ENCODE measurements around the gene NKD2.

NKD2 gene

DNA sequence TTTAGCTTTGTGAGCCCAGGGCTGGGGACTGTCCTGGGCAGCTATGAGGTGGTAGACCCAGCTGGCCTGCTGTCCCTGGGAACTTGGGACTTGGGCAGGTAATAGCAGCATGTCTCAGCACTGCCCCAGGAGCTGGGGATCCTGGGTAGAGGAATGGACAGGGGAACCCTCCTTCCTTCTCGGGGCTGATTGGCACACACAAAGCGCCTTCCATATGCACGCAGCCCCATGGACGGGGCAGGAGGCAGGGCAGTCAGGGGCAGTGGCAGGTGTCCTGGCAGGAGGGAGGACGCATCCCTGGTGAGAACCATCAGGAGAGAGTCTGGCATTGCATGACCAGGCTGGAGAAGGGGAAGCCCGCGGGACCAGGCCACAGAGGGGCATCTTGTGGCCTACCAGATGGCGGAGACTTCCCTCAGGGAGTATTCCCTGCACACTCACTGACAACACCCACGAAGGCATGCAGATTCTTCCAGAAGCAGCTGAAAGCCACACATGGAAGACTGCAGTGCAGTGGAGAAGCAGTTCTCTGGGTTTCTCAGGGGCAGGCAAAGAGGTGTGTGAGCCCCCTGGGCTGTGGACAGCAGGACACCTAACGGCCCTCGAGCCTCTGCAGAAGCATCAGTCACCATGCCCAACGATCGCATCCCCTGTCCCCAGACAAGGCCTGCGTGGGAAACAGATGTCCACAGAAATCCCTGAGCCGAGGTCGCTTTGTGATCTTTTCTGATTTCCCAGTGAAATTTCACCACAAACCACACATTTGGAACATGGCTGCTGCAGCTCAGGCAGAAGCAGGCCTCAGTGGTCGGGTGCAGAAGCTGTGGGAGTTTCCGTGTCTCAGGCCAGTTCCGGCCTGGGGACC, 7.0 kb upstream of the NKD2 start:
- DNase-seq, result peak in 1 of 2 donors; percentile 16

DNA sequence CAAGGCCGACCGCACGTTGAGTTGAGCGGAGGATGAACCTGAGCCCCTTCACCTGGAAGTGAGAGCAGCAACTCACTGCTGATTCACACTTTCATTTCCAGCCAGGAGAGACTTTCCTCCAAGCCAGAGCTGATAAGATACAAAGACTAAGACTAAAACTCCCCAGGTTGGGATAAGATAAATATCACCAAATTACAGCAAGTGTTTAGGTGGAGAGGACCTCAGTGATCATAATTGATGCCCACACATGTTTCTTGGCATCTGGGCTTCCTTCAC, 6.4 kb upstream of the NKD2 start:
- no peak for DNase-seq

DNA sequence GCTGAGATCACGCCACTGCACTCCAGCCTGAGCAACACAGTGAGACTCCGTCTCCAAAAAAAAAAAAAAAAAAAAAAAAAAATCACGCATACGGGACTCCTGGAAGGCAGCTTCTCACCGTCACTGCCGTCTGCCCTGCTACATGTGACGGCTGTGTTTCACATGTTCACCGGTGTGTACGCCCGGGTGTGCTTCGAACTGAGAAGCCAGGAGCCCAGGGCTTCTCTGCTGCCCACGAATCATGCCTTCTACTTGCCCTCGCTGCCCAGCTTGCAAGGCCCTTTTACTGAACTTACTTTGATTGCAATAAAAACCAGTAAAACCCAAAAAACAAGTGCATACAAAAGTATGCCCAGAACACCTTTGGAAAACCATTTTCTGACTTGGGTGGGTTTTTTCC, 5.8 kb upstream of the NKD2 start:
- DNase-seq, result no peak

DNA sequence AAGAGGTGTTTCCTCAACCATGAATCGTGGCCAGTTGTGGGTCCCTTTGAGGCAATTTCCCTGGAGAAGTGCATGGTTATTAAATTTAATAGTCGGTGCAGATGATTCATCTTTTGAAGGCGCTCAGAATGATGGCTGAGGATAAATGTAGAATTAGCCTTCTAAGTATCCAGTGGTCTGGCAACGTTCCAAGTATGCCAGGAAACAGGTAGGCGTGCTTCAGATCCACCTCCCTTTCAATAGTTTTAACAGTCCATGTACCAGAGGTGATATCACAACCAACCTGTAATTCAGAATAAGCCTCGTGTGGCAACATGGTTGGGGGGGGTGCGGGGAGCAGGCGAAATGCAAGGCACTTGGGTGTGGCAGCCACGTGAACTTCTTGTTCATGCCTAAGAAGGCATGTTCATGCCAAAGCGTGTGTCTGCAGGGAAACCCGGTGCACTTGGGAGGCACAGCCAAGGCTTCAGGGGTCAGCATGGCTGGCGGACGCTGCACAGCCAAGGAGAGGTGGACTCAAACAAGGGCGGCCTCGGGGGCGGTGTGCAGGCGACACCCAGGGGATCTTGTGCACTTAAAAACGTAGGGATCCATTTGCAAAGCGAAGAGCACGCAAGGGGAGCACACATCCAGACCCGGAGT, 5.2 kb upstream of the NKD2 start:
- DNase-seq, result peak in 1 of 2 donors; percentile 19

DNA sequence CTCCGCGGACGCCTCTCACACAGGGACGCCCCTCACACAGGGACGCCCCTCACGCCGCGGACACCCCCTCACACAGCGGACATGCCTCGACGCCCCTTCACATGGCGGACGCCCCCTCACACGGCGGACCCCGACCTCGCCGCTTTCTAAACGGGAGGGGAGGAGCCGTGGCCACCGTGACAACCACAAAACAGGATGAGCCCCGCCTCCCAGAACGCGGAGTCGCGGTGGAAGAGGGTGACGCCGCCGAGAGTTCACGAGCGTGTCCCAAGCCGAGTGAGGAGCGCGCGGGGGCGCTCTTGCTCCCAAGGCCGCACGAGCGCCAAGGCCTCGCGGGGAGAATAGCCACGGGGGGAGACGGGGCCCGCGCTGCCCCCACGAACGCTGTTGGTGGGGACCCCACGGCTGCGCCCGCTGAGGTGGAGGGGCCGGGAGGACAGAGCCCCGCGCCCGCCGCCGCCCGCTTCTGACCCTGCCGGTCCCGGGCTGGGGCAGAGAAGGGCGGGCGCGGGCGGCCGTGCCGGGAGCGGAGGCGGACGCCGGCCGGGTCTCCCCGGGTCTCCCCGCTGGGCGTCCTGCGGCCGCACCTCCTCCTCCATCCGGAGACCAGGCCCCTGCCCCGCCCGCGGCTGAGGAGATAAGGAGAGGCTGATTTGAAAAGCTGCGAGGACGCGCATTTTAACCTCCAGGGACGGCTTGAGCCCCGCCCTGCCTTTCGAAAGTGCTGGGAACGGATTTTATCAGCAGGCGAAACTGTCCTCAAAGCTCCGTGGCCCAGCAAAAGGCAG, 3.9 kb upstream of the NKD2 start:
- DNase-seq, result peak; percentile 52 to 60

DNA sequence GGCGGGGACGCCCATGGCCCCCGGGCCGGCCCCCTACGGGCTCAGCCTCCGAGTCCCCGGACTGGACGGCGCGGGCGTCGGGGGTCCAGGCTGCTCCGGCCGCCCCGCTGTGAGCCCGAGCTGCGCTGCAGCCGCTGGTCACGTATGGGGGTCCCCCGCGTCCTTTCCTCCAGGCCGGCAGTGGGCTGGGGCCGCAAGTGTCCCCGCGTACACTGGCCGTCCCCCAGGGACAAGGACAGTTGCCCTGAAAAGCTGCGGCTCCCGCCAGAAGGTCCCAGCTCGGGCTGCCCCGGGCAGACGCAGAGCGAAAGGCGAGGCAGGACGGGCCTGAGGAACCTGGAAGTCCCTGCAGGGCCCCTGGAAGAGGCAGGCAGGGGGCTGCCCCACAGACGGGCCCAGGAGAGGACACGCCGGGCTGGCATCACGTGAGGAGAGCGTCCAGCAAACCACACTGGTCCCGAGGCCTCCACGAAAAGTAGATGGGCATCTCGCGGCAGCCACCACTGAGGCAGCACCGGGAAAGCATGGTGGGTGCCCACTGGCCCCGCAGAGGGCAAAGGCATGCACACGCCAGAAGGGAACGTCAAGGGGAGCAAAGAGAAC, 3.3 kb upstream of the NKD2 start:
- DNase-seq, result peak in 1 of 2 donors; percentile 14

DNA sequence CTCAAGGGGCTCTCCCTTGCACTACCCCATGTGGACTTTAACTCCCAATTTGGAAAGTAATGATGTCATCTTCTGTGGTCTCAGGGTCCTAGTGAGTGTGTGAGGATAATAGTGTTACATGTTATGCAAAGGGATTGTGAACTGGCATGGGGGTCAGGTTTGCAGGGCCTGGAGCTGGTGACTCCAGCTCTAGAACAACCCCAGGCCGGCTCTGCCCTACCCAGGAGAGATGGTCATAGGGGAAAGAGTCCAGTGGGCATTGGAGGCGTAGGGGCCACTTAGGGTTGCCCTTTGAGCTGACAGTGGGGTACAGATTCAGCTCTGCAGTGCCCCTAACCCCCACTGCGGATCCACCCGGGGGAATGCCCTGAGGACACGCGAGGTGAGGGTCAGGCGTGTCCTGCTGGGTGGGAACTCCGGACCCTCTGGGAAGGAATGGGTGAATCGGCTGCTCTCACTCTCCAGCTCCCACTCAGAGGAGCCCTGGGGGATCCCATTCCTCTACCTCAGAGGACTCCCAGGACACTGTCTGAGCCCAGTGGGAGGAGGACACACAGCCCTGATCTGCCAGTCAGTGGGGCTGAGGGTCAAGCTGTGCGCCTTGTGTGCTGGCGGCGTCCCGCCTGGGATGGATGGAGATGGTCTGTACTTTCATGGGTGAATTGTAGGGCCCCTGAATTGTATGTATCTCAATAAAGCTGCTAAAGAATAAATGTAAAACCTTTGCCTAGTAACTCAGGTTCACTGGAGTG, 2.5 kb upstream of the NKD2 start:
- no peak for DNase-seq

DNA sequence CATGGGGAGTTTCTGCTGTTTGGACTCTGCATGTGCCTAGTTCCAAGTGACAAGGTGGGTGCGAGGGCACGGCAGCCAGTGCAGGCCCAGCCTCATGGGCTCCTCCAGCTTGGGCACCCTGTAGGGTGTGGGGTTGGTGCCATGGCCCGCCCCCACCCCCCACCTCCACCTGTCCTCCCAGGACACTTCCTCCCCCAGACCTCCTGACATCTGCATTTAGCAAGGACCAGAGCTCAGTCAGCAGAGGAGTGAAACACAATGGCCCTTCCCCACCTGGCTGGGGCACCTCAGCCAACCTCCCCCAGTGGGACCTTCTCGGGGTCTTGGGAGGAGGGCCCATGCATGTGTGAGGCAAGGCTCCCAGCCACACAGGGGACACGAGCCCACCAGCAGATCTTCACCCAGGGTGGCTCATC, 1.9 kb upstream of the NKD2 start:
- no peak for DNase-seq

DNA sequence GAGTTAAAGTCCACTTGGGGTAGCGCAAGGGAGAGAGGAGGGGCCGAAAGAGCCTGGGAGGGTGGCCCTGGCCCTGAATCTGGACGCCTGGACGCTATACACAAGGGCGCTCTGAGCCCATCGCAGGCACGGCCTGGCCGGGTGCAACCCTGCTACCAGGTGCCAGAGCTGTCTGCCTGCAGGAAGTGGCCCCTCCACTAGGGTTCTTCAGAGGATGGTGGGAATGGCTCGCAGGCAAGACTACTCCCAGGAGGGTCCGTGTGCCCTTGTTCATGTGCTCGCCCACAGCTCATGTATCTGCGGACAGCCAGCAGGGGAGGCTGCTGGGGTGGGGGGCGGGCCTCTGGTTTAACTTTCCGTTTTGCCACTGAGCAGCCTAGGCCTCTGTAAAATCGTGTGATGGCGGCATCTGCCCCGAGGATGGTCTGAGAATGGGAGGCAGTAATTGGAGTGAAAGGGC, 1.4 kb upstream of the NKD2 start:
- no peak for DNase-seq

DNA sequence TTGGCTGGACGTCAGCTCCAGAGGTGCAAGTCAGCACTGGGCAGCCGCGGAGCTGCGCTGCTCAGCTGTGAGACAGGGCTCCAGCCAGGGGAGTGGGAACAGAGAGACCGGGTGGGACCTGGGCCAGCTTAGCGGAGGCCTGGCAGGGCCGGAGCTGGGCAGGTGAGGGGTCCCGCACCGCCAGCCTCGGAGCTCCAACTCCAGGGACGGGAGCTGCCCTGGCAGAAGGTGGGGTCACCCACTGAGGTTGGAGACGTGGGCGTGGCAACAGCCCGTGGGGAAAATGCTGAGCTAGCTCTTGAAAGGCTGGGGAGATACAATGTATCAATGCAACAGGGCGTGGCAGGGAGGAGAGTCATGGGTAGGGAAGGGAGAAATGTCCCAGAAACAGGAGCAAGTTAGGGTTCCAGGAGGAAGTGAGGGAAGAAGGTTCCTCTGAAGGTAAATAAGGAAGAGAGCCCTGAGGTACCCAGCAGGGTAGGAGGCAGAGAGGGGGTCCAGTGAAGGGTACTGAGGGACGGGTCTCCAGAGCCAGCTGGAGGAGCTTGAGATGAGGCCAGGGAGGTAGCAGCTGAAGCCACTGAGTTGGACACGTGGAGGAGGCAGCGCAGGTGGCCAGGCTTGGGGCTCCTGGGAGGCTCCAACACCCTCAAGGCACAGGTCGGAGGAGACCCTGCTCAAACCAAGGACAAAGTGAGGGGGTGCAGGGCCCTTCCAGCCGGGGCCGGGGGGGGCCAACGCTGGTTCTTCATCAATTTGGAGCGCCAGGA, 736 bp upstream of the NKD2 start:
- no peak for DNase-seq

DNA sequence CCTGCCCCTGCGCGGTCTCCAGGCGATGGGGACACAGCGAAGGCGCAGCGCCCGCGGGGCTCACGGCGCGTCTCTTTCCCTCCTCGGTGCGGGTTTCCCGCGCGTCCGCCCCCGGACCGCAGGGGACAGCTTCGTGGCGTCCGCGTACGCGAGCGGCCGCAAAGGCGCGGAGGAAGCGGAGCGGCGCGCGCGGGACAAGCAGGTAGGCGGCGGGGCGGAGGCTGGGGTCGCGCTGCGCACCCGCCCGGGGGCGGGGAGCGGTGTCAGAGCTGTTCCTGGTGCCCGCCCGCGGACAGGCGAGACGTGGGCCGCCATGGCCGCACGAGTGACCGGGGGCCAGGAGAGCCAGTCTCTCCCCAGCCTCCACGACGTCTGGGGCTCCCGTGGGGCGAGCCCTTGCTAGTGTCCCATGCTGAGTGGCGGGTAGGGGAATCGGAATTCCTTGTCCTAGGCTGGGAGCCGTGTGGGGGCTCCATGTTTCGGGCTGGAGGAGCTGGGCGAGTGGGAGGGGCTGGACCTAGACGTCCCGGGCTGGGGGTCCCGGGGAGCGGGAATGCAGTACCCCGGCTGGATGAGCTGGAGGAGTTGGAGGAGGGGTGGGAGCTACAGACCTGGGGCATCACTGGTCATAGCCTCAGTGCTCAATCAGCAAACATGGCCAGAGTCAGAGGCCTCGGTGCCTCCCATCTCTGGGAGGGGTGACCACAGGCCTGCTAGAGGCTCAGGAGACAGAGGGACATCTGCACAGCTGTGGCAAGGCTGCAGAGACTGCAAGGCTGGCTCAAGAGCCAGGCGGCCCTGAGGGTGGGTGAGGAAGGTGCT, 968 bp downstream of the NKD2 start:
- DNase-seq, result no peak

DNA sequence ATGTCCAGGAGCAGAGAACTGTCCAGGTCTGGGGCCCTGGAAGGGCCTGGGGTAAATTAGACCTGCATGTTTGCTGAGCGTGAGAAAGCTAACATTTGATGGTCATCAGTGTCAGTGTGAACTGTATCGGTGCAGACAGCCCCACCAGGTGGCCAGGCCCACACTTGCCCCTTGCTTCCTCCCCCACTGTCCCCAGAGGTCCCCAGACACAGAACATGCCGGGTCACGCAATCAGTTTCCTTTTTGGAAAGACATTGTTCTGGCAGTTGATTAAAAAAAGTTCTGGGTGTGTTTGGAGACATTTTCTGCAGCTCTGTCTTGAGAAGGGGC, 1.5 kb downstream of the NKD2 start:
- no peak for DNase-seq

DNA sequence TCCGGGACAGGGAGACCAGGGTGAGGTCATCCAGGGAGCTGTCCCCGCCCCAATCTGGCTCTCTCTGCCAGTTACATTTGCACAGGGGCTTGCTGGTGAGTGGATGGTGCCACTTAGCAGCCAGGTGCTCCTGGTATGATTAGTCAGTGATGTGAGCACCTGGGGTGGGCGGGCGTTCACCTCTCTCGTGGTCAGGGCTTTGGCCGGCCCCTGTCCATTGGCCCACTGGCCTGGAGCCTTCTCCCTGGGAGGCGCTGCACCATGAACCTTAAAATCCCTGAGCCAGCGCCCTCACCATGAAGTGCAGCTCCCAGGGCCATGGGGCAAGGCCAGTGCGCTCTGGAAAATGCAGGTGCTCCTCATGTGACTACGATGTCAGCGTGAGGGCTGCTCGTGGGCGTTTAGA, 2.0 kb downstream of the NKD2 start:
- DNase-seq, result no peak

DNA sequence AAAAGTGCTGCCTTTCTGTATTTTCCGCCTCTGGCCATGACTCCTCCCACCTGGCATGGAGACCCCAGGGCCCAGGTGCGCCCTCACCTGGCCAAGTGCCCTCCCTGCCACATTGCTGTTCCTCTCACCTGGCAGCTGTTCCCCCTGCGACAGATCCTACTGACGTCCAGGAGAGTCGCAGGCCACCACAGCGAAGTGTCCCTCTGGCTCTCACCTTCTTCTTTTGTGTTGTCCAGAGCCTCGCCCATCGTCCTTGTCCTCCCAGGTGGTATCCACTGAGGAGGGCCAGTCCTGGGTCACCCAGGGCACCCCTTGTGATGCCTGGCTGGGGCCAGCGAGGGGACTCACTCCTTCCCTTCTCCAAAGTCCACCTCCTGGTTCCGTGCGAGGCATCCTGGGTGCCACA, 2.6 kb downstream of the NKD2 start:
- peak; percentile 44 to 65 for DNase-seq

DNA sequence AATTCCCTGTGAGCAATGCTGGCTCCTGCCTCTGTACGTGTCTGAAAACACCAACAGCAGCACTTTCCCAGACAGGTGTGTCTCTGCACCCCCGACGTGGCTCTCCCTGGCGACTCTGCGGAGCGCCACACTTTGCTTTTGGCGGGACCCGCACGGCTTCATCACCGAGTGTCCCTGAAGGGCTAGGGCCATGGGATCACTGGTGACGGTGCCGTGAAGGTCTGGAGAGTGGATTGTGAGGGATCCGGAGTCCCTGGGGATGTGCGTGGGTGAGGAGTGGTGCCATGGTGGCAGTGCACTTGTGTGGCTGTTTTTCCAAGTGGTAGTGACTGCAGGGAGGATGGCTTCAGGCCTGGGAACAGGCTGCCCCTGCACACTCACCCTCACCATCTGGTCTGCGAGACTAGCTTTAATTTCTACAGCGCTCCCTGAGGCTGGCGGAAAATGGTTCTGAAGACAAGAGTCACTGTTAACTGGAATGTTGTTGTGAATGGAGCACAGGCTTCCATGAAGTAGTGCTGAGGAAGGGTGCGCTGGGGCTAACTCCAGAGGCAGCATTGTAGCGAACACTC, 3.2 kb downstream of the NKD2 start:
- DNase-seq, result no peak

DNA sequence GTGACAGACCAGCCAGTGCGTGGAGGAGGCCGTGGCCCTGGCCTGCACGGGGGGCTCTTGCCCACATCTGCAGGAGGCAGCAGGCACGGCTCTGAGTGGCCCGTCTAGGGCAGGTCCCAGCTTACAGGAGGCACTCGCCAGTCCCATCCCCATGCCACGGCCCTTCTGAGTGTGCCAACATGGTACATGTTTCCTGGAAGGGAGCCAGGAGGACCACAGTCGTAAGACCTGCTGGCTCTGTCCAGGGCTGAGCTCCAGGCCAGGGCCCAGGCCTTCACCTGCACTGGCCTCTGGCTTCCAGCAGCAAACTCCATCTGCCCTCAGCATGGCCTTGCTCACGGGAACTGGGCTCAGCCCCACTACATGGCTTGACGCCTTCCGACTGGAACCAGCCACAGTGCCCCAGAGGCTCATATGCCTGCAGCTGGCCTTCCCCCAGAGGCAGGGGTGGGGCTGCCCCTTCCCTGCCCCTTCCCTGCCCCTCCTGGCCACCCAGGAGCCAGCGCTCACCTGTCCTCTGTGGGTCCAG, 3.8 kb downstream of the NKD2 start:
- no peak for DNase-seq

DNA sequence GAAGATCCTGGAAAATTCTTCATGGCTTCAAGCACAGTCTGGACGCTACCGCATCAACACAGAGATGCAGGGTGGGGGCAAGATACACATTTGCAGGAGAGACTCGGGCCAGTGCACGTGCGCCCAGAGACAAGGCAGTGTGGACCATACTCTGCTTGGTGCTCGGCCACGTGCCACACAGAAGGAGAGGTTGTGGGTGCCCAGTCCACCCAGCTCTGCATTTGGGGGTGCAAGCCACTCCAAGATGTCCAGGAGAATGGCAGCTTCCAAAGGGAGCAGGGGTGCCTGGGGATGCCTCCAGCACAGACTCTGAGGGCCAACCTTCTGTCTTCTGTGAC, 4.3 kb downstream of the NKD2 start:
- no peak for DNase-seq

DNA sequence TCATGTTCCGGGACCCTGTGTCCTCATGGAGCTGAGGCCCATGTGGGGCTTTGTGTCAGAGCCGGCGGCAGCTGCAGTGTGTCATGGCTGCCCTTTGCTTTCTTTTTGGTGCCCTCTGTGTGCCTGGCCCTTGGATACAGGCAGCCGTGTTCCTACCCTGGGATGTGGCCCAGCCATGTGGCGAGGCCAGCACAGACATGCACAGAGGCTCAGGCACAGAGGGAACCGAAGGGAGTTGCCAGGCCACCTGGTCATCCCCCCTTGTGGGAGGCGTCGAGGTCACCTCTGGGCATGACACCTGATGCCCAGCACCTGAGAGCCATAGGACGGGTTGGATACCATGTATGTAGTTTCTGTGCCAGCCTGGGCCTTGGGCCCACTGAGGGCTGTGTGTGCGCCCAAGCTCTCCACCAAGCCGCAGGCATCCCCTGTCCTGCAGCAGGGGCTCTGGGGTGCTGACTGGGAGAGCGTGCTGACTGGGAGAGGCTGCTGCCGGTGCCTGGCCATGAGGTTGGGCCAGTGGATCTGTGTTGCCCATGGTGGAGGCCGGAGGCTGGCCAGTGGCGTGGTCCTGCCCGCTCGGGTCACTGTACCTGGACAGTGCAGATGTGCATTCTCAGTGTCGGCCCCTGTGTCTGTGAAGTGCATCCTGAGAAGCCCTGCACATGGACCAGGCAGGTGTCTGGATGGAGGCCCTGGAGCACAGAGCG, 4.8 kb downstream of the NKD2 start:
- no peak for DNase-seq

DNA sequence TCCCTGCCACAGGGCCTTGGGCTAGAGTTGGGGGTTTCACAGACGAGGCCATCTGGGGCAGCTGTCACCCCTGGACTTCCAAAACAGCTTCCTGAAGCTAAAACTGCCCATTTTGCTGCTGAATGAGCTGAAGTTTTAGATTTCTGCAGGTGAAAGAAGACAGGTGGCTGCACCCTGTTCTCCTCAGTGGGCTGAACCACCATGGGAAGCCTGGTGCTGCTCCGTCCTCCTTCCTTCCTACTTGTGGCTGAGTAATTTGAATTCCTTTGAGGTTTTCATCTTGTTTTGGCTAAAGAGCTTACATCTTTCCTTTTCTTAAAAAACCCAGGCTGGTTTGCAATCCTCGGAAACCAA, 5.3 kb downstream of the NKD2 start:
- no peak for DNase-seq

DNA sequence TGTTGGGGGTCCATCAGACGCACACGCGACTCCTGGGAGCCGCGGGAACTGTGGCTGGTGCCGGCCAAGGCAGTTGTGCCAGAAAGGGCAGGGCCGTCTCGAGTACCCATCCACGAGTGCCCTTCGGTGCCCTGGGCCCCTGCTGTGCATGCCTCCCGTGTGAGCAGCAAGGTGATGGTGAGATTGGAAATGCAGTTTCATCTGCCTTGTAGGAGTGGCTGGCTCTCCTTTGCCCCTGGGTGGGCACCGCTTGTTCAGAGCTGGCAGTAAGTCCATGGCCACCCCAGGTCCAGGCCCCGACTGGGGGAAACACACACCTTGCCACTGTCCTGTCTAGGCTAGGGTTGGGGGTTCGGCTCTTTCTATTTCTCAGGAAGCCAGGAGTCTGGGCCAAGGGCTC, 5.7 kb downstream of the NKD2 start:
- no peak for DNase-seq
